GM19099 (cell line): ENCODE data around the gene HSF4.

ENCODE experiments used
- POLR2A ChIP-seq: IDR thresholded peaks from 3 replicates; pipeline ENCODE4 v1.6.1; 2011; ENCODE audit warnings: low read depth; ENCODE audit not compliant: insufficient read length; ENCODE audit errors: extremely low read depth

HSF4 gene

DNA sequence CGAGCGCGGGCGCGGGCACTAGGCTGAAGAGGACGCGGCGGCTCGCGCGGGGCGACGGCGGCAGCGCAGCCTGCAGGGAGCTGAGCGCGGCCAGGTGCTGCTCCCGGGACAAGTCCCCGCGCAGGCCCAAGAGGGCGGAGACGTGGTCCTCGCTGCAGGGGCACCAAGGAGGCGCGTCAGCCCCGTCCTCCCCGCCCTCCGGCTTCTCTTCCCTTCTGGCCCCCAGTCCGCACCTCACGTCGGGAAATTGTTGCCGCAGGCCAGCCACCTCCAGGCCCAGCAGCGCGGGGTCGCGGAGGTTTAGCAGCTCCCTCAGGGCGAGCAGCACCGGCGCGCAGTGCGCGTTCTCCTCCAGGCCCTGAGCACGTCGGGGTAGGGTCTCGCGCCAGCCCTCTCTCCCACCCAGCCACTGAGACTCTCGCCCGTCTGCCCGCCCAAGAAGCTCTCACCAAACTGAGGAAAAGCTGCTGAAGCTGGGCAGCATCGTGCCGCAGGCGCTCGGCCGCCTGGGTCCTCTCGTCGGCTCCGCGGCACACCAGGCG, 20.0 kb downstream of the HSF4 start:
- no peak for TF ChIP-seq POLR2A

DNA sequence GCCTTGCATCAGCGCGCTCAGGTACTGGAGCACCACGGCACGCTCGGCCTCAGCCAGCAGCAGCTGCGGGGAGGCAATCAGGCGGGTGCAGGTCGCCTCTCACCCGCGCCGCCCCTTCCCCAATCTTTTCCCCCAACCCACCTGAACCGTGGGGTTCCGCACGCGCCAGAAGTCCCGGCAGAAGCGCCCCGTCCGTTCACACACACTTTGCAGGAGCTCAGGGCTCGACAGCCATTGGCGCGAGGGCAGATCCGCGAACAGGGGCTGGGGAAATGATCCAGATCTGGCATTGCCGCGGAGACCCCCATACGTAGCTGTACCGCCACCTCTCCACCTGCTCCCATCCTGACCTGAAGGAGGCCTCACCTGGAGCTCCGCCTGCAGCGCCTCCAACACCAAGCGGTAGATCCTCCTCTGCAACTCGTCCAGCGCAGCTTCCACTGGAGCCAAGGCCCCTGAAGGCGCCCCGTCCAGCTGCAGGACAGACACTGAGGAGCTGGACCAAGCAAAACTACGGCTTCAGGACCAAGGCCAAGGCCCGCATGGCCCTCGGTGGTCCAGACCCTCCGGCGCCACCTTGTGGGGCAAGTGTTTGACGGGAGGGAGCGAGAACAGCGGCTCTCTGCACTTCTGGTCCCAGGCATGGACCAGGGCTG, 20.6 kb downstream of the HSF4 start:
- TF ChIP-seq POLR2A: no peak

DNA sequence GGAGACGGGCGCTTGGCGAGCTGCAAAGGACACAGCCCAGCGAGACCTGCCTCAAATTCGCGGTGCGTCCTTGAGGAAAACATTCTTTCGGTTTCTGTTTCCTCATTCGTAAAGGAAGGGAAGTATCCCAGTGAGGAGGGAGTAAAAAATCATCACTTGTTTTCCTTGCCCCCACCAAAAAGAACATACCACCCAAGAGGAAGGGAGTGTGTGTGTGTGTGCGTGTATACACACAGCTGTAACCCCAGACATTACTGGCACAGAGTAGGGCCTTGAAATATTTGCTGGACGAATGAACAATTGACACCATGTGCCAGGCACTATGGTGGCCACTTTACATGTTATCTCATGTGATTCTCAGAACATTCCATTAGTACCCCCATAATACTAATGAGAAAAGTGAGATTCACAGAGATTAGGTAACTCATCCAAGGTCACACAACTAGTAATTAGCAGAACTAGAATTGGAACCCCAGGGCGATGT, 21.1 kb downstream of the HSF4 start:
- TF ChIP-seq POLR2A: no peak

DNA sequence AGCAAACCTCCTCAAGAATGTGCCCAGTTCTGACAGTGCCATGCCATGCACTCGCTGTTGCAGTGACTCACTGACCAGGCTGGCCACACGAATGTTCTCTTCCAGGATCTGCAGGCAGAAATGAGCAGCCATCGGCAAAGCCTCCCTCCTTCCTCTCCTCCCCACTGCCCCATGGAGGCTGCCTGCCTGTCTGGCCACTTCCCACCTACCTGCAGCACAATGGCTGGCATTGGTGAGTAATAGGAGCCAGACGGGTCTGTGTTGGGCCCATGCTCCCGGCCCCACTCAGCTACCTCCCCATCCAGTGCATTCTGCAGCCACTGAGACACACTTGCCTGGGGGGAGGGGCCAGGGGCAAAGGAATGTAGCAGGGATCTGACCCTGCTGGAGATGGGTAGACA, 22.0 kb downstream of the HSF4 start:
- no peak for TF ChIP-seq POLR2A

DNA sequence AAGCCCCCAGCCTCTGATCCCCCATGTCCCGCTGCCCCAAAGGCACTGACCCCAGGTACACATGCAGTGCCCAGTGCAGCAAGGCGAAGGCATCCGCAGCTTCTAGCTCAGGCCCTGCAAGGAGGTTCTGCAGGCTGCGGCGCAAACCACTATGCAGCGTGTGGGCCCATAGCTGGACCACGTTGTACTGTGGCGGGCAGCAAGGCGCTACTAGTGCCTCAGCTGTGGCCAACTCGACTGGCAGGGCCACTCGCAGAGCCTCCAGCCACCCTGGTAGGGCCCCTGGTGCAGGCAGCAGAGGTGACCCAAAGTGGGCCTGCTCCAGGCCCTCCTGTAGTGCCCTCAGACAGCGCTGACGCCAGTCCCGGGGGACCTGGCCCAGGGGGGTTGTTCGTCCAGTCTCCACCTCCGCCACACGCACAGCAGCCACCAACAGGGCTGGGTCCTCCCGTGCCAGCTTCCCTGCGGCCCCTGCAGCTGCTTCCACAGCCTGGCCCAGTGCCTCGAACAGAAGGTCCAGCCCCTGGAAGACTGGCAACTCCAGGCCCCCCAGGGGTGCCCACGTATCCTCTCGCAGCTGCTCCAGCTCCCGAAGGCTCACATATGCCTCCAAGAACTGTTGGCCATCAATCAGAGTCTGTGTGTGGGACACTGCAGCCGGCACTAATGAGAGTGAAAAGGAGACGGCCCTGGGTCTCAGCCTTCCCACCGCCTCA, 22.8 kb downstream of the HSF4 start:
- TF ChIP-seq POLR2A: no peak

DNA sequence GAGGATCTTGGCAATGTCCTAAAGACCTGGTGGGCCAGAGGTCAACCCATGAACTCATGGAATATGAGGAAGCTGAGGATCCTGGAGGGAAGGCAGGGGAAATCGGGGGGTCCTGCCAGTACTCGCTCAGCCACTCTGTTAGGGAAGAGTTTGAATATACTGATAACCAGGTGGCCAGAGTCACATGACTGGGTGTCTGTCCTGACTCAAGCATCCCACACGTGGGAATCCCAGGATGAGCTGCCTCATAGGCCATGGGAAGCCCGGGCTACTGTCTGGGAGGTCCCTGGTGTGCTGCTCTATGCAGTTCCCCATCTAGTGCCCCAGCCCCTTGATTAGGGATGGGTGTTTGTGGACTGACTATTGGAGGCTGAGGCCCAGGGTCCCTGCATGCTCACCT, 23.8 kb downstream of the HSF4 start:
- no peak for TF ChIP-seq POLR2A

DNA sequence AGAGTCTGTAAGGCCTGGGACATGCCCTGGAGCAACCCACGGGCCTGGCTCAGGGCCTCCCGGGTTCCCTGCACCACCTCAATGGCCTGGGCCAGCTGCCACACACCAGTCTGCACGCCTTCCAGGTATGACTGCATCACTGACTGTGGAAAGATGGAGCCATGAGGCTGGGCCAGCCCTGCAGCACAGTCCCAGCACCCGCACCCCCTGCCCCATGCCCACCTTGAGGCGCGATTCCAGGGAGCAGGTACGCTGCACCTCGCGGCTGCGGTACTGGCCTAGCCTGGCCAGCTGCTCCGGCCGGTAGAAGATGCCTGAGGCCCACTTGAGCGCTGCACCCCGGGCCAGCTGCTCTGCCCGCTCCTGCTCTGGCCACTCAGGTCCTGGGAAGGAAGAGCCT, 24.3 kb downstream of the HSF4 start:
- TF ChIP-seq POLR2A: no peak

DNA sequence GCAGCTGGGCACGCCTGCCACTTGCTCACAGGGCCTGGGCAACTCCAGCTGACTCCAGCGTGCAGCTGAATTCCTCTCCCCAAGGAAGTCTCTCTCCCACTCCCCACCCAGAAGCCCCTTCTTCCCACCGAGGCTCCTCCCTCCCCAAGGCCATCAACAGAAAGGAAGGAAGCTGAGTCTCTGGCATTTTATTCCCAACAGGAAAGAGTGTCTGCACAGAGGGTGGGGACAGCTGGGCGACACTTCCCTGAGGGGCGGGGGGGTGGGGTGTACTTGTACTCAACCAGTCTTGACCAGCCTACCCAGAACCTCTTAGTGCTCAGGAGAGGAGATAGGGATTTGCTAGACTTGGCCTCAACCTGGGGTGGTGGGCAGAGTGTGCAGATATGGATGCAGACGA, 25.5 kb downstream of the HSF4 start, which contains the start of gene EXOC3L1:
EXOC3L1 (minus strand) TSS at position 96 of the 400 bp plus-strand sequence. CDS start 460 bp downstream, outside the sequence.
- TF ChIP-seq POLR2A: no peak

DNA sequence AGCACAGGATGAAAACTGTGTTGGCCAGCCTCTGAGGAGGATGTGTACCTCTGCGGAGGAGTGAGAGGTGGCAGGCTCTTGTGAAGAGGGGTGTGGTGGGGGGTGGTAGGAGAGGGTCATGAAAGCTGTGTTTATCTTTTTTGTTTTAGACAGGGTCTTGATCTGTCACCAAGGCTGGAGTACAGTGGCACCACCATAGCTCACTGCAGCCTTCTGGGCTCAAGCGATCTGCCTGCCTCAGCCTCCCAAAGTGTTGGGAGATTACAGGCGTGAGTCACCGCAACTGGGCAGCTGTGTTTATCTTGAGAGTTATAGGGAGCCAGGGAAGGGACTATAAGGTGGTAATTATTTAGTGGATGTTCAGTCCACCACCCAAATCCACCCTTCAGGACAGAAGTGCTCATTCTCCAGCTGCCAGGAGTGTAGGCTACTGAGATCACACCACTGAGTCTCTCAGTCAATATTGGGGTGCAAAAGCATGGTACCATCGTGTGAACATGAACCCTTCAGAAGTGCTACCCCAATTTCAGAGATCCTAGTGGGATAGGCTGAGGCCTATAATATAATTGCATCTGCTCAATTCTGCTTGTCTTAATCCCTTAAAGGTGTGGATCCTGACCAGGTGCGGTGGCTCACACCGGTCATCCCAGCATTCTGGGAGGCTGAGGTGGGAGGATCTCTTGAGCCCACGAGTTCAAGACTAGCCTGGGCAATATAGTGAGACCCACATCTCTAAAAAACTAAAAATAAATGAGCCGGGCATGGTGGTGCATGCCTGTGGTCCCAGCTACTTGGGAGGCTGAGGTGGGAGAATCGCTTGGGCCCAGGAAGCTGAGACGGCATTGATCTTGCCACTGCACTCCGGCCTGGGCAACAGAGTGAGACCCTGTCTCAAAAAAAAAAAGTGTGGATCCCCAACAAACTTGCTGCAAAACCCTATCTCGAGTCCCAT, 26.2 kb downstream of the HSF4 start:
- no peak for TF ChIP-seq POLR2A

DNA sequence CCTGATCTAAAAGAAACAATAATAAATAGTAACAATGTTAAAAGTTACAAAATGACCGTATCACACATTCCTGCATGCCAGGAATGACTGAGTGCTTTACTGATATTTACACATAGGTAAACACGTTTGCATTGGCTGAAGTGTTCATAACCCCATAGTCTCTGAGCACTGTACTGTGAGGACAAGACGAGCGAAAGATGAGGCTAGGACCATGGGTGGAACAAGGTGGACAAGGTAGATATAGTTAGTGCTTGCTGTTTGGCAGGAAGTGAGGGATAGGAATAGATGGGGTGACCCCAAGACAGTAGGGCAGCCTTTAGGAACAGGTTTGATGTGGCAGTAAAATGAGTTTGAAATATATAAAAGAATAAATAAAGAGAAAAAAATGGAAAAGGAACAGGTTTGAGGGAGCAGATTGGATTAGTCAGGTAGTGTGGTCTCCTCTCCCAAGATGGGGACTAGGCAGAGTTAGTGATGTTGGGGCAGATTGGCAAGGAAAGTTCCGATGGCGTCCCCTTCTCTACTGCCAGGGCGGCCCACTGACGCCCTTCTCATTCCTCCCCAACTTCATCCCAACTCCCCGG, 27.0 kb downstream of the HSF4 start:
- no peak for TF ChIP-seq POLR2A

DNA sequence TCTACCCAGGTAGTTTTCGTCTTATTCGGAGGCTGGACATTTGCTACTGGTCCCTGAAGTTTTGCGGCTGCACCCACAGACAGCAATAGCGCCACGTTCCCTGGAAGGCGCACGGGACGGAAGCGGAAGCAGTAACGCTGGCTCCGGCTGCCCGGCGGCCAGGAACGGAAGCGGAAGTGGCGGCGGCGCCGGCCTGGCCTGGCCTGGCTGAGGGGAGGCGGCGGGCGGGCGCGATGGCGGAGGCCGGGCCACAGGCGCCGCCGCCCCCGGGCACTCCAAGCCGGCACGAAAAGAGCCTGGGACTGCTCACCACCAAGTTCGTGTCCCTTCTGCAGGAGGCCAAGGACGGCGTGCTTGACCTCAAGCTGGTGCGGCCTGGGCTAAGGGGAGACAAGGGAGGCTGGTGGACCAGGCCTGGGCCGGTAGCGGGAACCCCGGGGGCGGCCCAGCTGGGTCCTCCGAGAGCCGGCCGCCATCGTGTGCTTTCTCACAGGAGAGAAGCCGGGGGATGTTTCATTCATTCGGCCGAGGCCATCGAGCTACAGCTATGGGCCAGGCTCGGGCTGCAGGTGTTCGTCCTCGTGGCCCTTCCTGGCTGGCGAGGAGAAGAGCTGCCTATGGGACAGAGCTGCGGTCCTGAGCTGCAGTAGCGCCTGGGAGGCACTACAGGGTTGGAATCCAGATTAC, 27.6 kb downstream of the HSF4 start, which contains the start of gene E2F4:
E2F4 (plus strand) TSS at position 161 of the 687 bp plus-strand sequence; CDS start at position 234, 73 bp downstream.
- peak; percentile 86 for TF ChIP-seq POLR2A

DNA sequence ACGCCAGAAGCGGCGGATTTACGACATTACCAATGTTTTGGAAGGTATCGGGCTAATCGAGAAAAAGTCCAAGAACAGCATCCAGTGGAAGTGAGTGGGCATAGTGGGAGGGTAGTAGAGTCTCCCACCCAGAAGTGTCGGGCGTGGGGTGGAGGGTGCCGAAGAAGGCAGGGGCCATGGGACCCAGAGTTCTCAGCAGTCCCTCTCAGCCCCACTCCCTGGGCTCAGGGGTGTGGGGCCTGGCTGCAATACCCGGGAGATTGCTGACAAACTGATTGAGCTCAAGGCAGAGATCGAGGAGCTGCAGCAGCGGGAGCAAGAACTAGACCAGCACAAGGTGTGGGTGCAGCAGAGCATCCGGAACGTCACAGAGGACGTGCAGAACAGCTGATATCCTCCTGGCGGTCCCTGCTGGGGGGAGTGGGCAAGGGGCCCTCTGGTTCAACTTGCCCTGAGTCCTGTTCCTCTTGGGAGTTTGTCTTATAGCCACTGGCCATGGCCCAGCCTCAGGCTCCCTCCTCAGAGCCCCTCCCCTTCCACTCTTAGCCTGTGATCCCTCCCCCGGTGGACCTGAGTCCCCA, 28.3 kb downstream of the HSF4 start:
- no peak for TF ChIP-seq POLR2A

DNA sequence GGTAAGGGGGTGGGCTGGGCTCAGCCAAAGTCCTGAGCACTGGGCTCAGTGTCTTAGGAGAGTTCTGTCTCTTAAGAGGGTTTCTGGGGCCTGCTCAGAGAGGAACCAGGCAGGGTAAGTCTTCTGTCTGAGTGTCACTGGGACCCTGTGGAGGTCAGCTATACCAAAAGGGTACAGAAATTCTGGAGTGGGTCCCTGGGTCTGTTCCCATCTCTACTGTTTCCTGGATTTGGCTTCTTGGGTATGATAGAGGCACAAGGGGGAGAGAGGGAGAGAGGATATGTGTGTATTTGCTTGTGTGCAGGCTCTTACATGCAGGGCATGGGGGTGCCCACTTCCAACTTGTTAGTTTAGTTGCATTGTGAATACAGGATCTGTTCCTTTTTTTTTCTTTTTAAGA, 29.0 kb downstream of the HSF4 start:
- TF ChIP-seq POLR2A: no peak
